HG03135 (cell line): ENCODE data around the gene ZNHIT2.

Source experiments
- ATAC-seq: cut with Tn5 transposase; IDR thresholded peaks from one replicate; pipeline ENCODE4 v1.9.1; 2021; ENCODE audit warnings: mild to moderate bottlenecking, moderate library complexity; ENCODE audit not compliant: unreplicated experiment

Gene ZNHIT2

DNA sequence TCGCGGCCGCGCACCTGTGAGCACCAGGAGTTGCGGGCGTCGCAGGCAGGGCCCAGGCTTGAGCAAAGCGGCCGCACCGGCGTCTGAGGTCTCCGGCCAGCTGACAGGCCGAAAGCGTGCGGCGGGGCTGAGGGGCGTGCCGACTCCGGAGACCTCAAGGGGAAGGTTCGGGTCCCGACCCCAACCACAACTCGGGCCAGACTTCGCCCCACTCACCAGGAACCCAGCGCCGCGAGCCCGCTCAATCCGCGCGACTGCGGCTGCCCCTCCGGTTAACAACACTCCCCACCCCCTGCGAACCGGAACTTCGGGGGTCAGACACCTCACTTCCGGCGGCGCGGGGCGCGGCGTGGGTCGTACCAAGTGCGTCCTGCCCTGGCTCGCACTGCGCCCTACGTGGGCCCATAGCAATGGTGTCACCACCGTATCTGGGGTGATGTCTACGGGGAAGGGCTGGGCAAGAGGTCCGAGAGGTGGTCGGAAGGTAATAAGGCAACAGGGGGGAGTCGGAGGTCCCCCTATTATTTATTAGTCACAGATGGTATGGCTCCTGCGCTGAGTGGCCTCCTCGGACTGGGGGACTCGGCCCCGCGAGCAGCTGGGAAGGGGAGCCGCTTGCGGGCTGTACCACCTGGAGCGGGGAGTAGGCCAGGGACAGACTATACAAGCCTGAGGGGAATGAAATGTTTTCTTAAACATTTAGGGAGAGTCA is 16.9 kb upstream of the ZNHIT2 start, which contains the start of gene SYVN1:
TSS of gene SYVN1 (minus strand) at position 280 of the 712 bp plus-strand sequence. CDS start 918 bp downstream, outside the sequence.
- ATAC-seq, result peak; percentile 58

DNA sequence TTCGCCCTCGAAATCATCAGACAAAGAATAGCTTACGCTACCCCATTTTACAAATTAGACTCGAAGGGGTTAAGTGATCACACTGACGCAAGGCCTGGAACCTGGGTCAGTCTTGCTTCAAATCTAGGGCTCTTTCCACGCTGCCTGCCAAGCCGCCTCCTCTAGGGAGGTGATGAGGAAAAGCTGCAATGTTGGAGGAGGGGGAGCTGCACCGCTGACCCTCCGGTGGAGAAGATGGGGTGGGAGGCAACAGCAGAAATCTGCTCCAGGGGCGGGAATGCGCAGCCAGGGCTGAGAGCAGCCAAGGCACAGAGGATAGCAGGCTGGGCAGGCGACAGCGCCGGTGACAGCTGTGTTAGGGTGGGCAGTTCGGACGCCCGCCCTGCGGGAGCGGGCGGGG is 16.2 kb upstream of the ZNHIT2 start:
- ATAC-seq, result no peak

DNA sequence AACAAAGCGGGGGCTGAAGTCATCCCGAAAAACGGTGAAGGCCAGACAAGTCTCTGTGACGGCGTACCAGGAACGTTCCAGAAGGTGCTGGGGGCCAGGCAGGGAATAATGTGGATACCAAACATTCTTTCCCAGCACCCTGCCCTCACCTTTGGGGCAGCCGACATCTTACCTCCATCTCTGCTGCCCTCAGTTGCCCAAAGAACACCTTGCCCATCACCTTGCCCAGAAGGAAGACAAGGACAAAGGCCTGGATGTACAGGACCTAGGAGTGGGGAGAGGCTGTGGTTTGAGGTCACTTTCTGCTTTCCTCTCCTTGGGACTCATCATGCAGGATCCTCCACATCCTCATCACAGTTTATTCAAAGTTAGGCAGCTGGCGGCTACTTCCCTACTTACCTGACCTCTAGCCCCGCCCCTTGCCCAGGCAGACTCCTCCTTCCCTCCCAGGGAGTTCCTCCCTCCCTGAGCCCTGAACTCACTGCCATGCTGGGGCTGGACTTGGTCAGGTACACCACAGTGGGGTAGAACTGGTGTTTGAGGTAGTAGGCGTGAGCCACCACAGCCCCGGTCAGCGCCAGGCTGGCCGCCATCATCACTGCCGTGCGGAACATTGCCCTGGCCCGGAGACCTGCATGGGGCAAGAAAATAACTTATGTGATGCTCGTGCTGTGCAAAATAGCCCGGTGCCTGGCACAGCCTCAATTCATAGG is 15.6 kb upstream of the ZNHIT2 start:
- ATAC-seq, result no peak

DNA sequence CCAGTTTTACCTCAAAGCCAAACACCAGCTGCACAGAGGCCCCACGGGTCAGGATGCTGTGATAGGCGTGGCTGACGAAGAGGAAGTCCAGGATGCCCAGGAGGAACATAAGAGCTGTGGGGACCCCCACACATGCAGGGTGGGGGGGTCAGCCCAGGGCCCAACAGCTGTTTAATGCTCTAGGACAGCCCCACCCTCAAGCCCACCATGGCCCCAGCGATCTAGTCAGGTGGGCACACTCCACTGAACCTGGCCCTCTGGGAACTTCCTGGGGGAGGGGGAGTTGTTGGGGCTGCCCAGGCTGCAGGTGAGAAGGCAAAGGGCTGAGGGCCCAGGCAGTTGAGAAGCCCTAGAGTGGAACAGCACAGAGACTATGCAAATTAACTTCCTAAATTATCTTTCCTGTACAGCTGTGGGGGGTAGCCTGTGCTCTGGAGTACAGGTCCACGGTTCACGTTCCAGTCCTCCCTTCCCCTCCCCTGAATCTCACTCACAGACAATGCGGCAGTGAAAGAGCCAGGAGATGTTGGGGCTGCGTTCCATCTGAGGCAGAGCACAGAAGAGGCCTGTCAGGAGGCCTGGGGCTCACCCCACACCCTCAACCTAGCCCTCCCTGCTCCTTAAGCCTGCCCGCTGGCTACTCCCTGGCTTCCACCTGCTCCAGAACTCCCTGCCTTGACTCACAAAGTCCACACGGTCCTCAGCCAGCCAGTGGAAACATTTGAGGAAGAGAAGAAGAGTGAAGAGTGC is 14.9 kb upstream of the ZNHIT2 start:
- no peak for ATAC-seq

DNA sequence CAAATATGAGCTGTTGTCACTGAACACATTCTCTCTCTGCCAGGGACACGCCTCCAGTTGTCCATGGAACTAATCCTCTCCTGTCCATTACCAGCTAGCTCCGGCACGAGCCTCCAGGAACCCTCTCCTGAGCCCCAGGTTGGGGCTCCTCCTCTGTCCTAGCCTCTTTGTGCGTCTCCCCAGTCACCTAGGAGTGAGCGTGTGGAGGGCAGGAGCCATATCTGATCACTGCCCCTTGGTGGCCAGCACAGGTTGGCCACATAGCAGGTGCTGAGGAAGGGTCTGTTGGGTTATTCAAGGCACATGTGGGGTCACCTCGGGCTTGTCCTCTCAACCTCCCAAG is 14.4 kb upstream of the ZNHIT2 start:
- ATAC-seq, result no peak

DNA sequence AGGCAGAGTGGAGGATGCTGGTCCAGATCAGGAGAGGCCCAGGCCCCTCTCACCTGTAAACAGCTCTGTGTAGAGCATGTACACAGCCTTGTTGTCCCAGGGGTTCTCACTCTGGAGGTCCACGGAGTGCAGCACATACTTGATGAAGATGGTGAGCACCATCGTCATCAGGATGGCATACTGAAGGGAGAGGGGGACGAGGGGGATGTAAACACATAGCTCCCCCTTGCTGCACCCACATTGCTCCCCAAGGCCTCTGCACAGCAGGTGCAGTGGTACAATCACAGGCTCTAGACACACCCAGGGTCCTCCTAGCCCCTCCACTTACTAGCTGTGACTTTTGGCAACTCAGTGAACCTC is 13.9 kb upstream of the ZNHIT2 start:
- no peak for ATAC-seq

DNA sequence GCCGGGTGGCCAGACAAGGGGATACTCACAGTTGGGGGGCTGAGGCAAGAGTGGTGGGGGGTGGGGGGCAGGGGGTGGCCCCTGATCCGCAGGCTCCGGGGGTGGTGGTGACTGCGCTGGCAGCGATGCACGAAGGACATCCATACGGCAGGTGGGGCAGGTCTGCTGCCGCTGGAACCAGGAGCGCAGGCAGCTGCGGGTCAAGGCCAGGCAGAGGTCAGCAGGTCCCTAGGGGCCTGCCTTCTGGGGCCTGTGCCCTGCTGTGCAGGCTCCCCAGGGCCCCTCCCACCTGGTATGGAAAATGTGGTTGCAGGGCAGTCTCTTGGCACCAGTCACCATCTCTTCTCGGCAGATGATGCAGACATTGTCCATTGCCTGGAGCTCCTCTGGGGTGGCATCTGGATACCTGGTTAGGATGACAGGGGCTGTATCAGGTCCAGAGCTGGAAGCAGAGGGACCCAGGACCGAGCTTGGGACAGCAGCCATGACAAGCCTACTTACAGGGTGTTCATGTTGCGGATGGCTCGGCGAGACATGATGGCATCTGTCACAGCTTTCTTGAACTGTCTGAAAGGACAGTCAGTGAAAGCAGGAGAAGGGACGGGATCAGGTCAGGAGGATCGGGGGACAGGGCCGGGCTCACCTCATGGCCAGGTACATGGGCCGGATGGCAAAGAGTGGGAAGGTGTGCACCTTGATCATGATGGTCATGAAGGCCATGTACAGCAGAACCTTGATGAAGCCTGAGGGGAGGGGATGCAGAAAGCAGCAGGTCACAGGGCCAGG is 13.3 kb upstream of the ZNHIT2 start:
- no peak for ATAC-seq

DNA sequence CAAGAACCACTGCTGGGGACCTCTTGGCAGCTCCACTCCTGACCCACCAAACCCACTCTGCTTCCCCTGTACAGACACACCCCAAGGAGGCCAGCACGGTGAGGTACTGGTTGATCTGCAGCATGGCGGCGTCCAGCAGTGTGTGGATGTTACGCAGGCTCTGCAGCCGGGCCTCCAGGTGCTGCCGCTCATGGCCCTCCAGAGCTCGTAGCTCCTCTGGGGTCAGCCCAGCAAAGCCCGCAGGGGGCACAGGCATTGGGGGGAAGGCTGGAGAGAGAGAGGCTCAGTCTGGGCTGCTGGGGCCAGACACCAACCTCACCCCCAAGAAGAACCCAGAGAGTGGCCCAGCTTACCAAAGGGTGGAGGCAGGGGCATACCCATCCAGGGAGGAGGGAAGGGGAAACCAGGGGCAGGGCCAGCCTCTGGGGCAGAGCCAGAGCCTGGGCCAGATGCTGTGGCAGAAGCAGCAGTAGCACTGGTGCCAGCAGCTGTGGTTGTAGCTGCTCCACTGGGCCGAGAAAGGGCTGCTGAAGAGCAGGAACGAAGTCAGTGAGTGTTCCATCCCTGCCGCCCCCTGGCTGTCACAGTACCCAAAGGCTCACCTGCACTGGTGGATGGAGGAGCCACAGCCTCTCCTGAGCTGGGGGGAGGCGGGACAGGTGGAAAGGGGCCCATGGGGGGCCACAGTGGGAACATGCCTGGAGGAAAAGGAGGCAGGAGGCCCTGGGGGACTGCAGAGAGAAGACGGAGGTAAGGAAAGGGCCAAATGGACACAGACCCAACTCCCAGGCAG is 12.3 kb upstream of the ZNHIT2 start:
- no peak for ATAC-seq

DNA sequence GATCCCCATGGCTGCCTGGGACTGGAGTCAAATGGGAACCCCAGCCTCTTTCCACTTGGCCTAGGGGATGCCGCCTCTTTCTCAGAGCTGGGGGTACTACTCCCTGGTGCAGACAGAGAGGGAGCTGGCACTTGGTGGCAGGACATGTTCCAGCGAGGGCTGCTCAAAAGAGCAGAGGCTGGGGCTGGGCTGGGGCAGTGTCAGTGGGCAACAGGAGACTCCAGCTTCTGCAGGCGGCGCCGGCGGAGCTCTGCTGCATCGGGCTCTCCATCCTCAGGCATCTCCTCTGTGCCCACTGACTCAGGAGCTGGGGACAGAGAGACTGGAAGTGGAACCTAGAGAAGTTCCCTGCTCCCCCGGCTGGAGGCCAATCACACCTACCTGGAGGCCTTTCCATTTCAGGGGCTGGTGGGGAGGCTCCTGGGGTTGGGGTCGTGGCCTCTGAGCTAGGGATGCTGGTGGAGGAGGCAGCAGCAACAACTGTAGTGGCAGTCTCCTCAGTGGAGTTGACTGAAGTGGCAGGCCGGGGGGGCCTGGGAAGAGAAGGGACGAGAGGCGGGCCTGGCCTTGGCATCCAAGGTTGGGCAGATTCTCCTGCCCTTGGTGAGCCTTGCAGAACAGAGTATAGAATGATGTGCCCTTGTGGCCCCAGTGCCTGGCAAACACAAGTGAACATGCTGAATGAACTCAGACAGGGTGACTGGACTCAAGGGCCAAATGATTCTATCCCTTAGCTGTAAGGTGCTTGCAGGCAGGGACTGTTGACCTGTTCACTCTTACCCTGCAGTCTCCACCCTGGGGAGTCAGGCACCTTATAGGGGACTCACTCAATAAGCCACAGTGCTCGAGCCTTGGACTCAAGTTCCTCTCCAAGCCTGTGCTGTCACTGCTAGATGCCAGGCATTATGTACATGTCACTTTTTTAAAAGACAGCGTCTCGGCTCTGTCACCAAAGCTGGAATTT is 11.0 kb upstream of the ZNHIT2 start:
- no peak for ATAC-seq

DNA sequence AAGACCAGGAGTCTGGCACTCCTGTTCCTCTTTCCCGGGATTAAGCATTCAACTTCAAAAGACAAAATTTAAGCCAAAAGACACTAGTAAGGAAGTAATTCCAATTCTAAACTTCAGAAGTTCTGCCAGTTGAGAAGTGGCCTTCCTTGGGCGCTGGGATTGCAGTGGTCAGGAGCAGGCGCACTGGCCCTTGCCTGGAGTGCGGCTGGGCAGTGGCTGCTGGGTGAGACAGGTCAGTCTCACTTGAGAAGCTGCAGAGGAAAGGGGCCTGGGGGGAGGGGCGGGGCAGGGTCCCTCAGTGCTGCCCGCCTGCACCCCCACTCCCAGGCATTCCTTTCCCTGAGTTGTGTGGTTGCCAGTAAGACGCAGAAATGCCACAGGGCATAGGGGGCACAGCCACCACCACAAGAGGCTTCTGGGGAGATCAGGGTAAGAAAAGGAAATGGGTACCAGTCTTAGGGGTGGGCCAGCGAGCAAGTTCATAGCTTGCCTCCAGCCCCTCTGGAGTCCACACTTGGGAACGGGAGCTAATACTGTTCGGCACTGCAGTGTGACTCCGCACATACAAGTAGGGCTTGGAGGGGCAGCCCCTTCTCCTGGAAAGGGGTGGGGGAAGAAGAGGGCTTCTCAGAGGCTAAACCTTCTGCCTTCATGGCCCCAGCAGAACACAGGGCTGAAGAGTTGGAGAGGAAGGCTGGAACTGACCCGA is 10.1 kb upstream of the ZNHIT2 start:
- no peak for ATAC-seq

DNA sequence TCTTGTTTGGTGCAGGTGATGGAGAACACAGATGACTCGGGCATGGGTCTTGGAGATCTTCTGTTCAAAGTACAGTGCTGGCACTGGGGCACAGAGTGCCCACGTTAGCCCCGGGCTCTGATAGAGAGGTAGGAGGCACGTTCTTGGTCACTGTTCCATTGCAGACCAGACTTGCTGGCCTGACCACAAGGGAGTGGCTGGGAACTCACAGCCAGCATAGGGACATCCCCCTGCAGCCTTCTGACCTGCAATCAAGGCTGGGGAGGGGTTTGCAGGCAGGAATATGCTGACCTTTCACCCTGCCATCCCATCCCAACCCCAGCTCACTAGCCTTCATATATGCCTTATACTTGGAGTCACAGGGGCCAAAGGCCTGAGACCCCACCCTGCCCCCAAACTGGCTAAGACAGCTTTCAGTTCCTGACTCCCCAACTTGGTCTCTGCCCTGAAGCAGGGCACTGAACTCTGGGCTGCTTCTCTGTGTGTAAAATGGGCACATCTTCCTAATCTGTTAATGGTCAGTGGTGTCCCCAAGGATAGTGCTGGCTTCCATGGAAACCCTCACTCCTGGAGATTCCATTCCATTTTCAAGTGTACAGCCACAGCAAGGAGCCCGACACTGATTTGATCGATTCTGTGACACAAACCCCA is 9.2 kb upstream of the ZNHIT2 start:
- no peak for ATAC-seq

DNA sequence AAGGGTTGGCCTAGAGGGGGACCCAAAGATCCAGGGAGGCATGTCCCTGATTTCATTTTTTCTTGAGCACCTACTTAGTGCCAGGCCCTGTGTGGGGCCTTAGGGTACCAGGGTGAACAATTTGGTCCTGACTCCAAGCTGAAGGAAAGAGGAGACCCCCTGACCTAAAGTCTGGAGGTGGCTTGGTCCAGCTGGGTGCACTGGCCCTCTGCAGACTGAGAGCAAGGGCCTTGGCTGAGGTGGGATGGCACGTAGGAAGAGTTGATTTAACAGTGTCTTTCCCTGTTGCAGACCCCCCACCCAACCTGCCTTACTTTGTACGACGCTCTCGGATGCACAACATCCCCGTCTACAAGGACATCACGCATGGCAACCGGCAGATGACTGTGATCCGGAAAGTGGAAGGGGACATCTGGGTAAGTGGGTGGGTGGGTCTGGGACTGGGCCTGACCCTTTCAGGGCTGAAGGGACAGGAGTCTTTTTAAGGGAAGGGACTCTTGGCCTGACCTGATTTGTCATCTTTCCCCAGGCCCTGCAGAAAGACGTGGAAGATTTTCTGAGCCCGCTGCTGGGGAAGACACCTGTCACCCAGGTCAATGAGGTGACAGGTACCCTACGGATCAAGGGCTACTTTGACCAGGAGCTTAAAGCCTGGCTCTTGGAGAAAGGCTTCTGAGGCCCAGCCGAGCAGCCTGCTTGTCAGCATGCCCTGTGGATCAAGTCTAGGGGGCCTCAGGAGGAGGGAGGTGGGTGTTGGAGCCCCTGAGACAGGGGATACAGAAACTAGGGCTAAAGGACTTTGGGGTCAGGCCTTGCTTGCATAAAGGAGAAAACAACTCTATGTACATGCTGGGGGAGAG is 7.9 kb upstream of the ZNHIT2 start:
- ATAC-seq, result no peak

DNA sequence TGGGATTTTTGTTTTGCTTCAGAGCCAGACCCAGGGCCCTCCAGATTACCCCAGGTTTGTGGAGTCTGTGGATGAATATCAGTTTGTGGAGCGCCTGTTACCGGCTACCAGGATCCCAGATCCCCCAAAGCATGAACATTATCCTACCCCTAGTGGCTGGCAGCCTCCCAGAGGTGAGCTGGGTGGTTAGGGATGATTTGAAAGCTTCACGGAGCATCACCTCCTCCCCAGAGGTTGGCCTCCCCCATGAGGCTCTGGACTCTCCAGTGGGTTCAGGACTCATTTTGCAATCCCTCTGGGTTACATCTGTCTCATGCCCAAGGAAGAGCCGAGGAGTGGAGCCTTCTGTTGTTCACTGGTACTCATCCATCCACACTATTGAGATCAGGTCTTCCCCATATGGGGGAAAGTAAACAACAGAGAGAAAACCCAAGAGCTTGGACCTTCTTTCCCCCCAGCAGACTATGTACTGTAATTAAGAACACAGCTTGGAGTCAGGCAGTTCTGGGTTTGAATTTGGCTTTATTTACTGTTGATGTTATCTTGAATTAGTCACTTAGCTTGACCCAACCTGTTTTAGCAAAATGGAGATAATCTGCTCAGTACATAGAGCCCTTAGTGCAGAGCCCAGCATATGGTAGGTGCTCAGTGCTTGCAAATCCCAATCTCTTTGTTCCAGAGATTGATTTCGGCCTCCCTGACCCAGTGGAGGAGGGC is 7.1 kb upstream of the ZNHIT2 start:
- ATAC-seq, result no peak

DNA sequence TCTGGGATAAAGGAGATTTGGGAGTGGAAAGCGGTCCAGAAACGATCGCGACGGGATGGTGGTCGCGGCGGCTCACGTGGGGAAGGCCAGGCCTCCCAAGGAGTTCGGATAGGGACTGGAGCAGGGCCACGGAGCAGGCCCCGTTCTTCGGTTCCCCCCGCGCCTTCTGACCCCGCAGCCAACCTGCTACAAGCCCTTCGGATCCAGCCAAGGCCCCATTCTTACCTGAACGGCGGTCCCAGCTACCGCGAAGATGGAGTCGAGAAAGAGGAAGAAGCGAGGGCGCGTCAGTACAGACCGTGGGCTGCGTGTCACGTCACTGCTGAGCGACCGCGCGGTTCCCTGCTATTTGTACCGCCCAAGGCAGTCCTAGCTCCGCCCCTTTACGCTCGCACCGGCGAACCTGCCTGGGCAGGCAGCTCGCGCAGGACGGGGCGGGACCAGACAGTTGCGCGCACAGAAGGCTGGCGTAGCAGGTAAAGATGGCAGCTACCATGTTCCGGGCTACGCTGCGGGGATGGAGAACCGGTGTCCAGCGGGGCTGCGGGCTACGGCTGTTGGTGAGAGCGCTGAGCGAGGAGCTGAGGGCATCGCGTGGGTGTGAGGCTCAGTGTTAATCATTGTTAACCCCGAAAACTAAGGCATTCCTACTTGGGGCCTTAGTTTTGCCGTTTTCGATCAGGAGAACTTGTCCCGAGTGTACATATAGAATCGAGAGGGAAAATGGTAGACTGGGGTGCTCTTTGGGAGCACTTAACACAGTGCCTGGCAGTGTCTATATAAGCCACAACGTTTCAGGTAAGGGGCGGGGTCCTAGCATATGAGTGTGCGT is 4.6 kb upstream of the ZNHIT2 start, which contains the start of the genes FAU and MRPL49:
TSS of gene FAU (minus strand) at position 270 of the 832 bp plus-strand sequence. CDS start 321 bp downstream, outside the sequence.
TSS of gene MRPL49 (plus strand) at position 457 of the 832 bp plus-strand sequence. CDS start at position 483, 26 bp downstream.
- peak; percentile 65 for ATAC-seq

DNA sequence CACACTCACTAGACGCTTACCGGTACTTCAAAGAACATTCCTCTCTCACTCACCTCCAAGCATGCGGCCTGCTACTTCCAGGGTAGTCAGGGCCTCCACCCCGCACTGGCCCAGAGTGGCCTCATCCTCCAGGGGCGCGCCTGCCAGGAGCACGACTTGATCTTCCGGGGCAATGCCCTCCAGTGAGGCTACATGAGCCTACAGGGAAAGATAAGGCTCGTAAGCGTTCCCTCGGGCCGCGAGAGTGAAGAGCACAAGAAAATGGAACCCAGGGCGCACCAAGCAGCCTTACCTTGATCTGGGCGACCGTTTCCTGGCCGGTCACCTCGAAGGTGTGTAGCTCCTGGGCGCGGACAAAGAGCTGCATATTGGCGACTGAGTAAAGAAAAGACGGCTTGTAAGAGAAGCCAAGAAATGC is 4.0 kb upstream of the ZNHIT2 start:
- no peak for ATAC-seq
